ENCODE data around the gene OR6M1.

Gene OR6M1

DNA sequence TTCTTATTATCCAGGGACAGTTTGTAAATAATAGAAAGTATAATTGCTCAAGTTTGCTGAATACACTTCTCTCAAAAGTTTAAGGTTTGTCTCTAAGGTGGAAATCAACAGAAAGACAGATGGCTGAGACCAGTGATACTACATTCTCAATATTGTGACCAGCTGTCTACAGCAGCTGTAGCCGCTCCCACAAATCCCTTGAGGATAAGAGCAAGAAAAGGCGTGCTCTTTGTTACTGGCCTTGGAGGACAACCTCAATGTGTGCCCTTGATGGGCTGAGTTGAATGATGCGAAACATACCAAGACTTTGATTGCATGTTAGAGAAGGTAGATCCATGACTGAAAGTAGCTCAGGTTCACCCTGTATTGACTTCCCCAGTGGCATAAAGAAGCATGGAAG, 6.1 kb downstream of the OR6M1 start:
- POLR2A ChIA-PET (ENCODE audit: low non-redundant PET), result no interaction called here
- TF ChIP-seq, protein P1, sequence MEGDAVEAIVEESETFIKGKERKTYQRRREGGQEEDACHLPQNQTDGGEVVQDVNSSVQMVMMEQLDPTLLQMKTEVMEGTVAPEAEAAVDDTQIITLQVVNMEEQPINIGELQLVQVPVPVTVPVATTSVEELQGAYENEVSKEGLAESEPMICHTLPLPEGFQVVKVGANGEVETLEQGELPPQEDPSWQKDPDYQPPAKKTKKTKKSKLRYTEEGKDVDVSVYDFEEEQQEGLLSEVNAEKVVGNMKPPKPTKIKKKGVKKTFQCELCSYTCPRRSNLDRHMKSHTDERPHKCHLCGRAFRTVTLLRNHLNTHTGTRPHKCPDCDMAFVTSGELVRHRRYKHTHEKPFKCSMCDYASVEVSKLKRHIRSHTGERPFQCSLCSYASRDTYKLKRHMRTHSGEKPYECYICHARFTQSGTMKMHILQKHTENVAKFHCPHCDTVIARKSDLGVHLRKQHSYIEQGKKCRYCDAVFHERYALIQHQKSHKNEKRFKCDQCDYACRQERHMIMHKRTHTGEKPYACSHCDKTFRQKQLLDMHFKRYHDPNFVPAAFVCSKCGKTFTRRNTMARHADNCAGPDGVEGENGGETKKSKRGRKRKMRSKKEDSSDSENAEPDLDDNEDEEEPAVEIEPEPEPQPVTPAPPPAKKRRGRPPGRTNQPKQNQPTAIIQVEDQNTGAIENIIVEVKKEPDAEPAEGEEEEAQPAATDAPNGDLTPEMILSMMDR (conservative IDR thresholded peaks at IDR 0.05; ENCODE audit: low read depth), result no peak
- CTCF ChIA-PET, result no interaction called here
- no peak overlapping the region for H3K27ac ChIP-seq
- no peak for DNase-seq (ENCODE audit: low spot score)

DNA sequence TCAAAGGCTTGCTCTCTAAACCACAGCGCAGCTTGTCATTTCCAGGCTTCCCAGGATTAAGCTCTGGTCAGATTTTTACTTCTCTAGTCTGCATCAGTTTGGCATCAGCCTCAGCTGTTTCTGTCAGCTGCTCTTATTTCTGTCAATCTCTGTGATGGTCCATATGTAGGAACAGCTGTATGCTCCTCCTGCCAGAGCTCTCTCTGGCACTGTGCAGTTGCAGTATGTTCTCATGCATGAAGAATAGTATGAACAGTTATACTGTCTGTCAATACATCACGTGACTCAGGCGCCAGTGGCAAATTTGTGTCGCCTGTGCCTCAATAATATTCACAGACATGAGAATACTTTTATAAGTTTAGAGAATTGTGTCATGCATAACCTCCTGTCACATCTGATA, 6.7 kb downstream of the OR6M1 start:
- ChIA-PET POLR2A (ENCODE audit: low non-redundant PET) (no interaction called here), CTCF (no interaction called here)
- no peak overlapping the region for H3K27ac ChIP-seq
- TF ChIP-seq, protein P1 (conservative IDR thresholded peaks at IDR 0.05; ENCODE audit: low read depth), result no peak
- DNase-seq (ENCODE audit: low spot score), result no peak

DNA sequence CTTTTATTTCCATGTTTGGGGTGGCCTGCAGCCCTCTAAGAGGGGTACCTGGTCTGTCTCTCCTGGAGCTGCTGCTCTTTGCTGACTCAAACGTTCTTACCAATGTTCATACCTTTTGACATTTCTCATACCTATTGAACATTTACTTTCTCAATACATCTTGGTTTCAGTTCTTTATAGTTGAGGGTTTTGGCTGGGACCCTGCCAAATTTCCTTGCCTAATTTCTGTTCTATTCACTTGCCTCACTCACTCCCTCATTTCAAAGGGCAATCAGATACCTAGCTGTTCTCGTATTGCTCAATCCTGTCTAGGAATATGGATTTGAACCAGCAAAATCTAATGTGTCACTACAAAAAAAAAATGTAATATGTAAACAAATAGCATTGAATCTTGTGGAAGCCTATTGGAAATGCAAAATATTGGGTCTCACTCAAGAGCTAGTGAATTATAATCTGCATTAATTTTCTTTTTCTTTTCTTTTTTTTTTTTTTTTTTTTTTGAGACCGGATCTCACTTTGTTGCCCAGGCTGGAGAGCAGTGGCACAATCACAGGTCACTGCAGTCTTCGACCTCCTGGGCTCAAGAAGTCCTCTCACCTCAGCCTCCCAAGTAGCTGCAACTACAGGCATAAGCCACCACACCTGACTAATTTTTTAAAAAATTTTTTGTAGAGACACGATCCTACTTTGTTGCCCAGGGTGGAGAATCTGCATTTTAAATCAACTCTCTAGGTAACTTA, 7.5 kb downstream of the OR6M1 start:
- no peak overlapping the region for H3K27ac ChIP-seq
- CTCF ChIA-PET, result interaction anchor here (0.6 kb wide), 1 partner anchor 218 kb away, joined by 4 read pairs; no protein-coding TSS in a partner anchor
- DNase-seq (ENCODE audit: low spot score), result no peak
- POLR2A ChIA-PET (ENCODE audit: low non-redundant PET), result no interaction called here
- TF ChIP-seq, protein P1 (conservative IDR thresholded peaks at IDR 0.05; ENCODE audit: low read depth), result no peak

DNA sequence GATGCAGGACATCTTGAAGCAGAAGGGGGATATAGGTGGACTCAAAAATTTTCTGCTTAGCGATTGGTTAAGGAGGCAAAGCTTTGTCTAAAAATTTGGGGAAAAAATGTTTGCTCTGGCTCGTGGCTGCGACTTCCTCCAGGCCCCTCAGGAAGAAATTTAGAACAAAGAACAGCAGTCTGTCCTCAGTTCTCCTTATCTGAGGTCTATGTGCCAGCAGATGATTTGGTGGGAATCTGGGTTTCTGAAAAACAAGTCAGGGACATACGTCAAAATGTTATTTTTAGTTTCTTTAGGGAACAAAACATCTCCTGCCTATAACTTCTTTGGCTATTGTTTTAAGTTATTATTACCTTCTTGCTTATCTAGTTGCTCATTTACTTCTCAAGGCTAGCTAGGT, 8.1 kb downstream of the OR6M1 start:
- ChIA-PET CTCF (interaction anchor here (0.6 kb wide), 1 partner anchor 218 kb away, joined by 4 read pairs; no protein-coding TSS in a partner anchor), POLR2A (ENCODE audit: low non-redundant PET) (no interaction called here)
- no peak for DNase-seq (ENCODE audit: low spot score)
- TF ChIP-seq, protein P1 (conservative IDR thresholded peaks at IDR 0.05; ENCODE audit: low read depth), result no peak
- no peak overlapping the region for H3K27ac ChIP-seq

DNA sequence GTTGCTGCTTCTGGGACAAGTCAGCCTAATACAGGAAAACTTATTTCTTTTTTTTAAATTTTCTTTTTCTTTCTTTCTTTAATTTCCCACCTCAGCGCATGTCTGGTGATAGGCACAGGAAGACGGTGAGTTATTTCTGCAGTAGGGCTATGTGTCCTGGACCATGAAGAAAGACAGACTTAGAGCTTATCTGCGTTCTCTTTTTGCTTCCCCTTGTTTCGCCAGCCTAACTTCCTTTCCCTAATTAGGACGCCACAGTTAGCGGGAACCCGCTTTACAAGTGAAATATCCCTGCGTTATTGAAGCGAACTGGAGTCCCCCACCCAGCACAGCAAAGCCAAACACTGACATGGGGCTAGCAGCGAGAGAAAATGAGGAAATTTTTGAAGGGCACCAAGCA, 8.6 kb downstream of the OR6M1 start:
- no peak overlapping the region for H3K27ac ChIP-seq
- POLR2A ChIA-PET (ENCODE audit: low non-redundant PET), result no interaction called here
- CTCF ChIA-PET, result no interaction called here
- TF ChIP-seq, protein P1 (conservative IDR thresholded peaks at IDR 0.05; ENCODE audit: low read depth), result no peak
- no peak for DNase-seq (ENCODE audit: low spot score)

GRCh38 chr11:123797114-123797513, 9.0 kb downstream of the OR6M1 start:
- H3K27ac ChIP-seq, result no peak overlapping the region
- CTCF ChIA-PET, result no interaction called here
- TF ChIP-seq, protein P1 (conservative IDR thresholded peaks at IDR 0.05; ENCODE audit: low read depth), result no peak
- DNase-seq (ENCODE audit: low spot score), result no peak
- POLR2A ChIA-PET (ENCODE audit: low non-redundant PET), result no interaction called here

All from RWPE1 (cell line).